ENCODE results near the gene PIGU. TPM values are rescaled to one million over a fixed set of nuclear protein-coding genes. Genes with fewer than 3 reads are reported as not detected.

Gene PIGU
- total RNA-seq, 1 experiment from 2014 or later: 25.1 TPM

DNA sequence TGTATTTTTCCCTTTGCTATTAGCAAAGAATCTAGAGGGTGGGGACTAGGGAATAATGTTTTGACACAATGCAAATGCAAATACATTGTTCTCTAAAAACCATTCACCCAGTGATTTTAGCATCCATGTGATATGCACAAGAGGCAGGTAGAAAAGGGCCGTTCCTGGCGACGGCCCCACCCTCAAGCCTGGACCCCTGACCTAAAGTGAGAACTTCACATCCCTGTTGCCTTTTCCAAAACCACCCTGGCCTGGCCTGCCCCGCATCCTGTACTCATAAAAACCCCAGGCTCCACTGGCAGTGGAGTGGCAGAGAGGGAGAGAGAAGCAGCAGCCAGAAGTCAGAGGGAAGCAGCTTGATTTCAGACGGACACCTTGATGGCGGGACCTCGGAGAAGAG lies 69.8 kb downstream of the PIGU start:
- ChIA-PET POLR2A (no interaction called here), CTCF (no interaction called here), RAD21 (ENCODE audit: low non-redundant PET in 1 of 2, low total read pairs in 2 of 2, uncharacterized antibody in 2 of 2, unreplicated experiment in 2 of 2) (no interaction called here)
- no peak overlapping the region for H3K4me3 ChIP-seq (replicated peaks in 1 of 2; ENCODE audit: low read depth in 1 of 2, low read length in 2 of 2)
- H3K9ac ChIP-seq (ENCODE audit: low read length): no peak overlapping the region
- no peaks in the 10 kb centered on the region for H3K27me3 ChIP-seq (ENCODE audit: insufficient read depth, low read length)
- no peaks in the 10 kb centered on the region for H3K9me3 ChIP-seq (ENCODE audit: control insufficient read depth in 1 of 2, insufficient read depth in 1 of 2, low read depth in 1 of 2, low read length in 2 of 2)
- no peak for ATAC-seq
- no peak for DNase-seq (ENCODE audit: low read depth, low spot score)
- H3K4me1 ChIP-seq (ENCODE audit: control insufficient read depth in 1 of 2, insufficient read depth in 2 of 2, low read length in 2 of 2): no peaks in the 10 kb centered on the region
- H3K4me2 ChIP-seq (ENCODE audit: low read length): no peak overlapping the region
- 0 out of 4 replicates have a peak, but pooled peaks cover 0 to 2% of the 10 kb centered on the region in 2 experiments for H3K36me3 ChIP-seq (ENCODE audit: control insufficient read depth in 1 of 2, insufficient read depth in 2 of 2, low read length in 2 of 2)
- H3K27ac ChIP-seq (ENCODE audit: low read depth, low read length): no peak overlapping the region
- BruUV-seq (replicated peaks): no TSS peak
- H4K20me1 ChIP-seq (ENCODE audit: insufficient read depth): no peaks in the 10 kb centered on the region
- no peaks in the 10 kb centered on the region for H3K9me2 ChIP-seq (ENCODE audit: insufficient read depth)
- no peaks in the 10 kb centered on the region for H3K79me2 ChIP-seq (ENCODE audit: insufficient read depth, low read length)
- no peak overlapping the region for H2AFZ ChIP-seq (ENCODE audit: low read depth, low read length, poor library complexity, severe bottlenecking)
- TF ChIP-seq SIN3A (IDR thresholded peaks at IDR 0.05; ENCODE audit: low read depth) (no peak), YY1 (IDR thresholded peaks at IDR 0.05; ENCODE audit: extremely low read depth, insufficient replicate concordance, low read depth, low read length) (no peak), MAX (IDR thresholded peaks at IDR 0.05) (no peak), EZH2 (IDR thresholded peaks at IDR 0.05) (no peak), EGR1 (IDR thresholded peaks at IDR 0.05; ENCODE audit: low read depth) (no peak), POLR2A (IDR thresholded peaks at IDR 0.05; ENCODE audit: borderline replicate concordance, extremely low read depth, insufficient read depth, insufficient read length) (no peak), FOSL1 (IDR thresholded peaks at IDR 0.05; ENCODE audit: low read depth) (no peak), CTCF (IDR thresholded peaks at IDR 0.05 in 2 of 3, conservative IDR thresholded peaks at IDR 0.05 in 1 of 3; ENCODE audit: borderline replicate concordance in 1 of 3, insufficient read depth in 1 of 3, low read depth in 2 of 3, low read length in 2 of 3) (no peak), ZFX (IDR thresholded peaks at IDR 0.05) (no peak), ZNF274 (IDR thresholded peaks at IDR 0.05; ENCODE audit: low read depth, low read length) (no peak), SRF (IDR thresholded peaks at IDR 0.05; ENCODE audit: low read depth) (no peak), SP1 (IDR thresholded peaks at IDR 0.05; ENCODE audit: low read depth) (no peak), ELF1 (IDR thresholded peaks at IDR 0.05; ENCODE audit: borderline replicate concordance, low read depth) (no peak)
- TF ChIP-seq, protein P1, sequence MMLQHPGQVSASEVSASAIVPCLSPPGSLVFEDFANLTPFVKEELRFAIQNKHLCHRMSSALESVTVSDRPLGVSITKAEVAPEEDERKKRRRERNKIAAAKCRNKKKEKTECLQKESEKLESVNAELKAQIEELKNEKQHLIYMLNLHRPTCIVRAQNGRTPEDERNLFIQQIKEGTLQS (IDR thresholded peaks at IDR 0.05): no peak
- intact Hi-C loops (cut with micrococcal nuclease): no loop called here
